WTC11 (cell line): Measurements from ENCODE around the gene MBD3L3.

ENCODE experiments used
- ATF1 ChIP-seq: sonication (generic); formaldehyde crosslinking; IDR thresholded peaks from 2 replicates; pipeline ENCODE4 v1.8.1; 2023; ENCODE audit warnings: mild to moderate bottlenecking, moderate library complexity, missing genetic modification reagents
- ATF2 ChIP-seq: sonication (generic); formaldehyde crosslinking; IDR thresholded peaks from 2 replicates; pipeline ENCODE4 v1.8.1; 2022; ENCODE audit warnings: low read depth, missing genetic modification reagents, borderline replicate concordance
- ATF3 ChIP-seq: sonication (generic); formaldehyde crosslinking; conservative IDR thresholded peaks from 2 replicates; pipeline ENCODE4 v1.8.1; 2022; ENCODE audit warnings: mild to moderate bottlenecking, missing genetic modification reagents
- CREB1 ChIP-seq: sonication (generic); formaldehyde crosslinking; IDR thresholded peaks from 2 replicates; pipeline ENCODE4 v1.8.0; 2023; ENCODE audit warnings: mild to moderate bottlenecking, missing genetic modification reagents
- CREM ChIP-seq: sonication (generic); formaldehyde crosslinking; IDR thresholded peaks from 2 replicates; pipeline ENCODE4 v1.8.1; 2022; ENCODE audit warnings: mild to moderate bottlenecking, missing genetic modification reagents, moderate library complexity
- CTCF ChIP-seq: fragments of 200-600 bp; IDR thresholded peaks from 2 replicates; pipeline ENCODE4 v1.8.0; 2022; ENCODE audit warnings: antibody characterized with exemption
- ESRRA ChIP-seq: sonication (generic); formaldehyde crosslinking; IDR thresholded peaks from 2 replicates; pipeline ENCODE4 v1.8.1; 2022; ENCODE audit warnings: mild to moderate bottlenecking, missing genetic modification reagents, borderline replicate concordance
- FOXJ3 ChIP-seq: sonication (generic); formaldehyde crosslinking; IDR thresholded peaks from 2 replicates; pipeline ENCODE4 v1.9.0; 2021; ENCODE audit warnings: missing genetic modification reagents, mild to moderate bottlenecking, borderline replicate concordance
- FOXP1 ChIP-seq: sonication (generic); formaldehyde crosslinking; IDR thresholded peaks from 2 replicates; pipeline ENCODE4 v1.8.0; 2022; ENCODE audit warnings: missing genetic modification reagents, mild to moderate bottlenecking, moderate library complexity, borderline replicate concordance
- MYBL2 ChIP-seq: sonication (generic); formaldehyde crosslinking; IDR thresholded peaks from 2 replicates; pipeline ENCODE4 v1.8.1; 2023; ENCODE audit warnings: mild to moderate bottlenecking, moderate library complexity, missing genetic modification reagents

- TF ChIP-seq MYBL2 (CRISPR knock-in tag) (no peak), ATF2 (no peak), CREB1 (CRISPR knock-in tag) (no peak), CREM (CRISPR knock-in tag) (no peak), FOXP1 (CRISPR knock-in tag) (no peak), CTCF (no peak), ATF1 (CRISPR knock-in tag) (no peak), ATF3 (CRISPR knock-in tag) (no peak), FOXJ3 (CRISPR knock-in tag) (no peak), ESRRA (no peak)
Measured at GRCh38 chr19:7101498-7102253, 43.2 kb upstream of the MBD3L3 start.
